ENCODE results near the gene PPARA.

The PPARA gene

GRCh38 chr22:46272196-46272595, 121.9 kb downstream of the PPARA start:
- no peak for TF ChIP-seq CTCF (conservative IDR thresholded peaks at IDR 0.05)
- no peak overlapping the region for H3K27ac ChIP-seq

- H3K27ac ChIP-seq: no peak overlapping the region
- no peak for TF ChIP-seq CTCF (conservative IDR thresholded peaks at IDR 0.05)
These were observed 122.6 kb downstream of the PPARA start for GRCh38 chr22:46272762-46273431.

GRCh38 chr22:46273432-46274148, 123.3 kb downstream of the PPARA start:
- no peak for TF ChIP-seq CTCF (conservative IDR thresholded peaks at IDR 0.05)
- H3K27ac ChIP-seq: no peak overlapping the region

GRCh38 chr22:46274381-46274780, 124.1 kb downstream of the PPARA start:
- no peak for TF ChIP-seq CTCF (conservative IDR thresholded peaks at IDR 0.05)

GRCh38 chr22:46275455-46276122, 125.3 kb downstream of the PPARA start:
- H3K27ac ChIP-seq: no peak overlapping the region
- TF ChIP-seq CTCF (conservative IDR thresholded peaks at IDR 0.05): no peak

More at GRCh38 chr22:46274381-46274780, 124.1 kb downstream of the PPARA start:
- no peak overlapping the region for H3K27ac ChIP-seq

- TF ChIP-seq CTCF (conservative IDR thresholded peaks at IDR 0.05): no peak
- no peak overlapping the region for H3K27ac ChIP-seq
These were observed 126.2 kb downstream of the PPARA start for GRCh38 chr22:46276563-46276962.
